GM19468 (cell line): ENCODE results near the gene FBXO42.

Experiments
- ATAC-seq: cut with Tn5 transposase; IDR thresholded peaks from one replicate; pipeline ENCODE4 v1.9.1; 2021; ENCODE audit warnings: mild to moderate bottlenecking, moderate library complexity, moderate number of reproducible peaks; ENCODE audit not compliant: unreplicated experiment; ENCODE audit errors: extremely low read depth

Gene FBXO42

DNA sequence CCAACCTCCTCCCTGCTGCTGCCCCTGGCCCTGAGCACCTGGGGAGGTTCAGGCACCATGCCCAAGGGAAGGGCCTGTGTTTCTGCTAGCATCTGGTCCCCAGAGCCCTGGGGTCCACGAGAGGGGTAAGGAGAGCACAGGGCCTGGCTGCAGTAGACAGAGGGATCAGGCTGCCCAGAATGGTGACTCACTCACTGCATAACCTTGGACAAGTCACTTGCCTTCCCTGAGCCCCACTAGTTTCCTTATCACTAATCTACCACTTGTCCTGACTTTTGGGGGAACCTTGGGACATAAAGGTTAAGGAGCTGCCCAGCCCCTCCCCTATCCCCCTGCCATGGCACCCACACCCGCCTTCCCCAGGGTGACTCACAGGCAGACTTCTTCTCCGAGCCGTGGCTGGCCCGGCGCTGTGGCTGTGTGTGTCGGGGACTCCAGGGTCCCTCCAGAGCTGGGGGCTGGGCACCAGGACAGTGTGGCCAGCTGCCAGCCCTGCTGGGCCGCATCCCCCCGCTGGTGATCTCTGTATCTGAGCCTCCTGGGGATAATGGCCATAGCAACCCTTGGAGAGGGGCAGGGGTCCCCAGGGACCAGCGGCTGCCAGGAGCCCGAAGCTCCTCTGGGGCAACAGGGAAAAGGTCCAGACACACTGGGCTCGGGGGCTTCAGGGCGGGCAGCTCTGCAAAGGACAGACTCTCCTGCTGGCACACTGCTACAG is 143.9 kb downstream of the FBXO42 start:
- no peak for ATAC-seq

DNA sequence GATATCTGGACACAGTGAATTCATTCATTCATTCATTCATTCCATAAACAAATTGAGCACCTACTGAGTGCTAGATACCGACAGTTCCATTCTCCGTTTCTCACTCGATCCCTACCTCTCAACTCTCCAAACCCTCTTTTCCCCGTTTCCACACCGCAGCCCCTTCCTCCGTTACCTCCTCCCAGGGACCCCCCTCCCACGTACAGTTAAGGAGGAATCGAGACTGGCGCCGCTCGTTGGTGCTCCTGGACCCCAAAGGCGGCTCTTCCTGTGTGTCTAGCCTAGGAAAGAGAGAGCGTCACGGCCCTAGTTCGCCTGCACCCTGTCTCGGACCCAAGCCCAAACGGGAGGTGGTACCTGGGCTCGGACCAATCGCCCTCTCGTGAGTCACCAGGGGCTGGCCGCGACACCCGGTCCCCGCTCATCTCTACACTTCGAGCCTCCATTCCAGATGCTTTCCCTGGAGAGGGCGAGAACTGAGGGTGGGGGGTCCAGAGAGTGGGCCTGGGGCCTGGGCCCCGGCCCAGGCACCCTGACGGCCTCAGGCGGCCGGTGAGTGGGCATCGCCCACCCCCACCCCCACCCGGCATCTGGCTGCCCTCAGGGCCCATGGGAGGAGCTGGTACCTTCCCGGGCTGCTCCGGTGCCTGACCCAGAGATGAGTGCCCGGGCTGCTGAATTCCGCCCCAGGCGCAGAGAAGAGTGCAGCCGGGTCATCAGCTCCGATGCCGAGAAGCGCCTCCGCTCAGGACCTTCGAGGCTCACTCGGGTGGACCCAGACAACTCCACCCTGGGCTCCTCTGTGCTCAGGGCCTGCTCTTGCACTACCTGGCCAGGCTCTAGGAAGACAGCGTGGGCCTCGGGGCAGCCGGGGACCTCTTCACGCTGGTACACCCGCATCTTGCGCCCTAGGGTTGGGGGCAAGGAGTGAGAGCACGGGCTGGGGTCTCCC is 144.7 kb downstream of the FBXO42 start:
- ATAC-seq, result no peak

DNA sequence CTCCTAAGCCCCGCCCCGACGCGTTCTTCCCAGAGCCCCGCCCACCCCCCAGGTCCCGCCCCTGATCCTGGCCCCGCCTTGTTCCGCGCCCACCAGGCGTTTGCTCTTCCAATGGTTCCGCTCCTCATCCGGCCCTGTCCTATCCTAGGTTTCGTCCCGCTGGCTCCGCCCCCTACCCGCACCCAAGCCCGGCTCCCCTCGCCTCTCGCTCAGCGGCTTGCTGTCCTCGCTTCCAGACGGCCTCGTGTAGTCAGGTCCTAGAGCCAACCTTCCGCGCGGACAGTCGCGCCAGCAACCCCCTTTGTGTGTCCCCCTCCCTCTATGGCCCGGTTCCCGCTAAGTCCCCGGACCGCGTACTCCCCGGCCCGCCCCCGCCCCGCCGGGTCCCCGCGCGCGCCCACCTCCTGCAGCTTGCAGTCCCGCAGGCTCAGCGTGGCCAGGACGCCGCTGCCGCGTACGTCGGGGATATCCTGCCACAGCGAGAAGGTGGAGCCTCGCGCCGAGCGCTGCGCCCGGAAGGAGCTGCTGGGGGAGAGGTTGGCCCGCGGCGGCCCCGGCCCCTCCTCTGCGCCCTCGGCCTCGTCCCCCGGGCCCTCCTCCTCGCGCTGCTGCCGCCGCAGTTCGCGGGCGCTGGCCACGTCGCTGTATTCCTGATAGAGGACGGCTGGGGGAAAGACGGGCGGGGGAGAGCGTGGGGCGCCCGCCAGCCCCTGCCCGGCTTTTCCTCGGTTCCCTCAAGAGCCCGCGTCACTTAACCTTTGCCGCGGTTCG is 145.5 kb downstream of the FBXO42 start:
- peak; percentile 36 for ATAC-seq

DNA sequence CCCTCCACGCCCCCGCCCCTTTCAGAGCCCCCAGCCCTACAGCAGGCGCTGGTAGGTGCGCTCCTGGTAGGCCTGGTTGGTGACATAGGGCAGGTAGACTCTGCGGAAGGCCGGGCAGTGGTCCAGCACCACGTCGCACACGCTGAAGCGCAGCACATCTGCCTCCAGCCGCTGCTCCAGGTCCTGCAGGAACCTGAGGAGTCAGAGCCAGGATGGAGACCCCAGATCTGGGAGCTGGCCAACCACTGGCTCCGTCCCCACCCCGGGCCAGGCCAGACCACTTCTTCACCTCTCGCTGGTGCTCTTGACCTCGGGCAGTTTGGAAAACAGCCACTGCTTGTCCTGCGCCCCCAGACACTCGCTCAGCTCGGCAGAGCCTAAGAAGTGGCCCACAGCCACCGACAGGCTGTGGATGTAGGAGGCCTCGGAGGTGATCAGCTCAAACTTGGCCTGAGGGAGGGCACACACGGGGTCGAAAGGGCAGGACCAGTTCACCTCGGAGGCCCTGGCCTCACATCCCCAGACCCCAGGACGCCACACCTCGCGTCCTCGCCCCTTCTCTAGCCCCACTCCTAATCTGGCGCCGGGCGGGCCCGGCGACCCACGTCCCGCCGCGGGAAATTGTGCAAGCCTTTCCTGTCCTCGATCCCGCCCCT is 146.3 kb downstream of the FBXO42 start:
- ATAC-seq, result no peak

DNA sequence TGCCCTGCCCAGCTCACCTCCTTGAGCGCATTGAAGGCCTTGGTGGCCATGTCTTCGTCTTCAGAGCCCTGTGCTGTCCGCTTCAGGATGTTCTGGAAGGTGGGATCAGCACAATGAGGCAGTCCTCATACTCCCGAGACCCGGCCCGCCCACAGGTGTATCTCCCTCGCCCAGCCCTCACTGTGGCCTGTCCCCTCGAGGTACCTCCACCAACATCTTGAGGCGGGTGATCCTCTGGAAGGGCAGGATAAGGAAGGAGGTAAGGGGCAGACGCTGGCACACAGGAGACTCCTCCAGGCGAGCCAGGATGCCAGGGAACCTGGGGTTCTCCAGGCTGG is 147.0 kb downstream of the FBXO42 start:
- ATAC-seq, result no peak

DNA sequence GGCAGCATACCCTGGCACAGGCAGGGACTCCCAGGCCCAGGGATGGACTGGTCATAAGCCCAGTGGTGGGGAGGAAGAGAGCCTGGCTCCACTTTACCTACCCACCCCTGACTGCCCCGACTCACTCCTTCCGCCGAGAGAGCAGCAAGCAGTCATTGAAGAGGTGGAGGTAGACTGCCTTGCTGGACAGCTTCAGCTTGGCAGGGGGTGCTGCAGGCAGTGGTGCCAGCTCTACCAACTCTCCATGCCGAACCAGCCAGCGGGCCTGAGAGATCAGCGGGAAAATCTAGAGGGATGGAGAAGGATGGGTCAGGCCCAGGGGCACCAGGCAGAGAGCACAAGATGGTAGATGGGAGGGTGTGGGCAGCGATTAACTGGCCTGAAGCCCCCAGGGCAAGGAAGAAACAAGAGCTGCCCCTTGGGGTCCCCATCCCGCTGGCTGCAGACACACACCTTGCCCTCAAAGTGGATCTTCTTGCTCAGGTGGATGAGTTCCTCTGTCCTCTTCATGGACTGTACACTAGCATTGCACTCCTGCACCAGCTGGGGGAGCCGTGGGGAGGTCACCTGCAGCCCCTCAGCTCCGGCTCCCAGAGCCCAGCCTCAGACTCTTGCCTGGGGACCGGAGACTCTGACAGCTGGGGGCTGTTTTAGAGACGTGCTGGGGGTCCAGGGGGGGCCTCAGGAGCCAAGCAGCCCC is 147.5 kb downstream of the FBXO42 start:
- no peak for ATAC-seq

DNA sequence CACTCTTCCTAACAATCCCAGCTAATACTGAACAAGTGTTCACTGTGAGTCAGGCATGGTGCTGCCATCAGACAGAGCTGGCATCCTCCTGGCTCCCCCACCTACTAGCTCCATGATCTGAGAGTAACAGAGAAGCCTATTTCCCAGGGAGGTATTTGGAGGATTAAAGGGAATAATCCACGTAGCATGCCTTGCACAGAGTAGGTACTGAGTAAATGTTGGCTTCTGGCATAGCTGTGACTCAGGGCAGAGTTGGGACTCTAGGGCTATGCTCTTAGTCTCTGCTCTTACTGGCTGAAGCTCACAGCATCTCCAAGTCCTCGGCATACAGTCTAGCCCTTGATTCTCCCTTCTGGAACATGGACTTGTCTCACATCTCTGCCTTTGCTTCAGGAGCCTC is 148.1 kb downstream of the FBXO42 start:
- no peak for ATAC-seq

DNA sequence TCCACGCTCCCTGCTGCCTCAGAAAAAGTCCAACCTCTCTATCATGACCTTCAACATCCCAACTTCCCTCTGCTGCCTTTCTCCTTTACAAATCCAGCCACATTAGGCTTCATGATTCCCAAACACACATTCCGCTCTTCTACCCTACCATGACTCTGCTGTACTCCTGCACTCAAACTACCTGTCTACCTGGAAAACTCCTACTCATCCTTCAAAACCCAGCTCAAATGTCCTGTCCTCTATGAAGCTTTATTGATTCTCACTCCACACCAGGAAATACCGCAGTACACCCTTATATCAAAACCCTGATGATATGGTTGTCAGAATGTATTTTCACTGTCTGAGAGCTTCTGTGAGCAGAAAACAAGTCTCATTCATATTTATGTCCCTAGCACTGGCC is 148.7 kb downstream of the FBXO42 start:
- no peak for ATAC-seq

DNA sequence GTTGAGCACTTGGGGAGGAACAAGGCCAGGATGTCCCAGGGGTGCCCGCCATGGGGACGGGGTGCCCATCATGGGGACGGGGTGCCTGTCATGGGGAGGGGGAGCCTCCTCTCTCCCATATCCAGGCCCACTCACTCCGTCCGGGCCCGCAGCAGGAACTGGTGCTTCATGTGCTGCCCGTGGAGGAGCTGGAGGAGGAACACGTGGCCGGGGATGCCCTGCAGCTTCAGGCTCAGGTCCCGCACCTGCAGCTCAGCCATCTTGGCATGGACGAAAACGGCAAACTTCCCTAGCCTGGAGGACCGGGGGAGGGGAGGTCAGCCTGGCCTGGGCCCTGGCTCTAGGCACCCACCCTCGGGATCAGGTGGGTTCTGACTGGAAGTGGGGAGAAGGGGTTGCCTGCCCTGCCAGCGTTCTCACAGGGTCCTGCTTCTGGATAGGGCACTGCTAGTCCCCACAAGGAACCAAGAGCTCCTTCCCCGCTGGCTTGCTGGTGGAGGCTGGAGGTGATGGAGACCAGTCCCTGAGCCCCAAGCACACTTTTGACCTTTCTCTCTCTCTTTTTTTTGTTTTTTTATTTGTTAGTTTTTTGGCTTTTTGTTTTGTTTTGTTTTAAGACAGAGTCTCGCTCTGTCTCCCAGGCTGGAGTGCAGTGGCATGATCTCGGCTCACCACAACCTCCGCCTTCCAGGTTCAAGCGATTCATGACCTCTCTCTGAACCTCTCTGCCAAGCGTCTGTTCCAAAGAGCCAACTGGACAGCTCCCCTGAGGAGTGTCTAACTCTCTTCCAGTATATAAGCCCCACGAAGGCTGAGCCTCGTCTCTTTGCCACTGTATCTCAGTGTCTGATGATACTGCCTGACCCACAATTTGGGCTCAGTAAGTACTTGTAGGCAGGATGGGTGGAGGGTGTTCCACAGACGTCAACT is 149.7 kb downstream of the FBXO42 start:
- no peak for ATAC-seq

DNA sequence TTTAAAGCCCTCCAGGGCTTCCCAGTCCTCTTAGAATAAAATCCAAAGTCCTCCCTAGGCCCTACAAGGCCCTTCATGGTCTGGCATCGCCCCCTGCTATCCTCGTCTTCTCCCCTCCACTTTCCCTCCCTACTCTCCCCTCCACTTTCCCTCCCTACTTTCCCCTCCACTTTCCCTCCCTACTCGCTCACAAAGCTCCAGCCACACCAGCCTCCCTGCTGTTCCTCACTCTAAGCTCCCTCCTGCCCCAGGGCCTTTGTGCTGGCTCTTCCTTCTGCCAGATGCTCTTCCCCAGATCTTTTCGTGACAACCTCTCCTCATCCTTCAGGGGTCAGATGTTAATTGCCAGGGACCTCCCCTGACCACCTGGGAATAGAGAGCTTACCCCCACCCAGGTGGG is 152.6 kb downstream of the FBXO42 start:
- no peak for ATAC-seq

DNA sequence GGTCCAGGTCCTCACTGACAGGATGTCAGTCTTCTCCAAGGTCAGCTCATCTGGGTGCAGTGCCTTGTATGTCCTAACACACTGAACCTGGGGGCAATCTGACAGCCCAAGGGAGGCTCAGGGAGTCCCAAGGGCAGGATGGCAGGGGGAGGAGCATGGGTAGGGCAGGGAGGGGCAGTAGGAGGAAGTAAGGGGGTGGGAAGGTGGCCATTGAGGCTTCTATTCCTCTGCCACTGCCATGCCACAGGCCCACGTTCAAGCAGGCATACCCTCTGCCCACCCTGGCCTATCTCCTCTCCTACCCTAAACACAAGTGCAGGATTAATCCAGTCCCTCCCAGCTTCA is 153.2 kb downstream of the FBXO42 start:
- ATAC-seq, result no peak

DNA sequence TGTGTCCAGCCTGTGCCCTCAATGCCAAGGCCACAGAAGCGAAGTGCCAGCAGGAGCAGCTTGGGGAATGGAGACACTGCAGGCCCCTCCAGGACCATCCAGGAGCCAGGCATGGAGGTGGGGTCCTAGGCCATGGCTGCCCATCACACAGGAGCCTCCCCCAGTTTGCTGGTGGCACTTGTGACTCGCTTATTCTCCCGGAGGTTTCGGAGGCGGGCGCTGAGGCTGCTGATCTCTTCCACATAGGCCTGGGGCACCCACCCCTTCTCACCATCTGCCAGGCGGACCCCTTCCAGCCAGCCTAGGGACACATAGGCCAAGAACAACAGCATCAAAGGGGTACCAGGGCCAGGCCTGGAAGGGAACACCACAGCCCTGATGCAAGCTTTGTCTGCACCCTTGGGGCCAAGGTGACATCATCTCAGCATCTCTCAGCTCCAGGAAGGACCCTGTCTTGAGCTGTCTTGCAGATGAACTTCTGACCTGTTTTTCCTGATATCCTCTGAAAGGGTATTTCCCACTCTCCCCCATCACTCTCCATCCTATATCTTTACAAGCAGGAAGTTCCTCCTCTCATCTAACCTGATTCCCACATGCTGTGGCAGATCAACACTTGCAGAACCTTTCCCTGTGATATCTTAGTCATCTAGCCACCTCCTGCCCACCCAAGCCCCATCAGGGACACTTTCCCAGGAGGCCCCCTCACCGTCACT is 153.7 kb downstream of the FBXO42 start:
- no peak for ATAC-seq

DNA sequence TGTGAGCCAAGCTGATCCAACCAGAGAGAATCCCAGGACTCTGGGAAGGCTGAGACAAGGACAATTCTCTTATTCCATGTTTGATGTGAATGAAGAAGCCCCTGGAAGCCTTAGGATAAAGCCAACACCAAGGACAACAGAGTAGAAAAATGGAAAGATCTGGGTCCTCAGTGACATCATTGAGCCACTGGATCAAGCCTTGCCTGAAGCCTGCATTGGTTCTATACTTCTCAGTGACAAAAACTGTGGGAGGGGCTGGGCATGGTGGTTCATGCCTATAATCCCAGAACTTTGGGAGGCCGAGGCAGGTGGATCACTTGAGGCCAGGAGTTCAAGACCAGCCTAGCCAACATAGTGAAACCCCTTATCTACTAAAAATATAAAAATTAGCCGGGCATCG is 155.4 kb downstream of the FBXO42 start:
- no peak for ATAC-seq
